Suprapubic skin (tissue), 3 donors: Measurements from ENCODE around the gene GSTP1.

ENCODE experiments used
- EP300 ChIP-seq: sonication (generic); formaldehyde crosslinking; IDR thresholded peaks from one replicate; pipeline ENCODE4 v1.6.1; 2017; ENCODE audit warnings: antibody characterized with exemption
- POLR2A ChIP-seq, 2 donors: fragments of 450-650 bp; IDR thresholded peaks; one replicate each; pipeline ENCODE4 v1.6.1; 2017; ENCODE audit warnings: antibody characterized with exemption in 2 of 2, mild to moderate bottlenecking in 2 of 2, moderate library complexity in 2 of 2
- TF ChIP-seq, protein P1 (sequence below), 2 donors: fragments of 200-600 bp in 1 of 2; fragments of 450-650 bp in 1 of 2; sonication (generic) in 1 of 2; IDR thresholded peaks; one replicate each; pipeline ENCODE4 v1.5.1; 2016 to 2019; ENCODE audit warnings: antibody characterized with exemption in 2 of 2, mild to moderate bottlenecking in 1 of 2, moderate library complexity in 1 of 2

DNA sequence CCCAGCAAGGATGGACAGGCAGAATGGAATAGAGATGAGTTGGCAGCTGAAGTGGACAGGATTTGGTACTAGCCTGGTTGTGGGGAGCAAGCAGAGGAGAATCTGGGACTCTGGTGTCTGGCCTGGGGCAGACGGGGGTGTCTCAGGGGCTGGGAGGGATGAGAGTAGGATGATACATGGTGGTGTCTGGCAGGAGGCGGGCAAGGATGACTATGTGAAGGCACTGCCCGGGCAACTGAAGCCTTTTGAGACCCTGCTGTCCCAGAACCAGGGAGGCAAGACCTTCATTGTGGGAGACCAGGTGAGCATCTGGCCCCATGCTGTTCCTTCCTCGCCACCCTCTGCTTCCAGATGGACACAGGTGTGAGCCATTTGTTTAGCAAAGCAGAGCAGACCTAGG, 2.3 kb downstream of the GSTP1 start:
- TF ChIP-seq, protein P1, sequence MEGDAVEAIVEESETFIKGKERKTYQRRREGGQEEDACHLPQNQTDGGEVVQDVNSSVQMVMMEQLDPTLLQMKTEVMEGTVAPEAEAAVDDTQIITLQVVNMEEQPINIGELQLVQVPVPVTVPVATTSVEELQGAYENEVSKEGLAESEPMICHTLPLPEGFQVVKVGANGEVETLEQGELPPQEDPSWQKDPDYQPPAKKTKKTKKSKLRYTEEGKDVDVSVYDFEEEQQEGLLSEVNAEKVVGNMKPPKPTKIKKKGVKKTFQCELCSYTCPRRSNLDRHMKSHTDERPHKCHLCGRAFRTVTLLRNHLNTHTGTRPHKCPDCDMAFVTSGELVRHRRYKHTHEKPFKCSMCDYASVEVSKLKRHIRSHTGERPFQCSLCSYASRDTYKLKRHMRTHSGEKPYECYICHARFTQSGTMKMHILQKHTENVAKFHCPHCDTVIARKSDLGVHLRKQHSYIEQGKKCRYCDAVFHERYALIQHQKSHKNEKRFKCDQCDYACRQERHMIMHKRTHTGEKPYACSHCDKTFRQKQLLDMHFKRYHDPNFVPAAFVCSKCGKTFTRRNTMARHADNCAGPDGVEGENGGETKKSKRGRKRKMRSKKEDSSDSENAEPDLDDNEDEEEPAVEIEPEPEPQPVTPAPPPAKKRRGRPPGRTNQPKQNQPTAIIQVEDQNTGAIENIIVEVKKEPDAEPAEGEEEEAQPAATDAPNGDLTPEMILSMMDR (IDR thresholded peaks at IDR 0.05): no peak
- TF ChIP-seq POLR2A (IDR thresholded peaks at IDR 0.05) (no peak), EP300 (no peak)
